ENCODE measurements around the gene GPR153. TPM values are rescaled to one million over a fixed set of nuclear protein-coding genes. Genes with fewer than 3 reads are reported as not detected.

GPR153 gene
- total RNA-seq, 1 donor from 2014 or later = 25.0 TPM

- no peak for DNase-seq (ENCODE audit: low spot score in 2 of 2, unreplicated experiment in 2 of 2)
- Mint-ChIP-seq H3K9me3 (no peaks in the 10 kb centered on the region), H3K27me3 (ENCODE audit: low read depth) (peaks cover 69% of the 10 kb centered on the region), H3K36me3 (no peaks in the 10 kb centered on the region), H3K4me3 (no peak overlapping the region), H3K27ac (no peak overlapping the region), H3K4me1 (no peaks in the 10 kb centered on the region)
- no peak for TF ChIP-seq CTCF (IDR thresholded peaks at IDR 0.05; ENCODE audit: unreplicated experiment)
Observed at GRCh38 chr1:6254691-6255090, 6.2 kb downstream of the GPR153 start.

GRCh38 chr1:6253380-6253779 is 7.5 kb downstream of the GPR153 start:
- Mint-ChIP-seq H3K4me3 (no peak overlapping the region), H3K27ac (no peak overlapping the region), H3K27me3 (ENCODE audit: low read depth) (peaks cover 63% of the 10 kb centered on the region)

DNA sequence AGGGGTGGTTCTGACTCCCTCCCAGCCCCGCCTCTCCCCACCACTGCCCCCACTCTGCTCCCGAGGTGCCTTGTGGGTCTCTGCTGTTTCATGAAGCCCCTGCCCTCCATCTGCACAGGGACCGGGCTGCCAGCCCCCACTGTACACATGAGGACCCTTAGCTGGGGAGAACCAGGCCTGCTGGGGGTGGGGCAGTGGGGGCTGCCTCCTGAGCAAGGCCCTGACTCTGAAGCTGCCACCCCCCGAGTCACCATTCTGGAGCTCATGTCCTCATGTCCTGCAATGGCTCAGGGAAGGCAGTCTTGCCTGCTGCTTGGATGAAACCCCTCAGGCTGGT is 8.6 kb downstream of the GPR153 start:
- H3K27me3 Mint-ChIP-seq (ENCODE audit: low read depth) = peaks cover 63% of the 10 kb centered on the region
- no peaks in the 10 kb centered on the region for H3K9me3 Mint-ChIP-seq
- DNase-seq (ENCODE audit: low spot score in 2 of 2, unreplicated experiment in 2 of 2) = no peak
- no peak for TF ChIP-seq CTCF (IDR thresholded peaks at IDR 0.05; ENCODE audit: unreplicated experiment)
- H3K27ac Mint-ChIP-seq = no peak overlapping the region
- H3K4me1 Mint-ChIP-seq = no peaks in the 10 kb centered on the region
- H3K36me3 Mint-ChIP-seq = no peaks in the 10 kb centered on the region
- no peak overlapping the region for H3K4me3 Mint-ChIP-seq

More at GRCh38 chr1:6253380-6253779, 7.5 kb downstream of the GPR153 start:
- Mint-ChIP-seq H3K36me3 (no peaks in the 10 kb centered on the region), H3K4me1 (no peaks in the 10 kb centered on the region), H3K9me3 (no peaks in the 10 kb centered on the region)
- DNase-seq (ENCODE audit: low spot score in 2 of 2, unreplicated experiment in 2 of 2) = no peak
- TF ChIP-seq CTCF (IDR thresholded peaks at IDR 0.05; ENCODE audit: unreplicated experiment) = no peak

GRCh38 chr1:6251681-6252373 is 9.1 kb downstream of the GPR153 start:
- Mint-ChIP-seq H3K4me3 (no peak overlapping the region), H3K27me3 (ENCODE audit: low read depth) (peaks cover 63% of the 10 kb centered on the region), H3K36me3 (no peaks in the 10 kb centered on the region), H3K9me3 (no peaks in the 10 kb centered on the region), H3K27ac (no peak overlapping the region), H3K4me1 (no peaks in the 10 kb centered on the region)
- DNase-seq (ENCODE audit: low spot score in 2 of 2, unreplicated experiment in 2 of 2) = no peak
- no peak for TF ChIP-seq CTCF (IDR thresholded peaks at IDR 0.05; ENCODE audit: unreplicated experiment)

DNA sequence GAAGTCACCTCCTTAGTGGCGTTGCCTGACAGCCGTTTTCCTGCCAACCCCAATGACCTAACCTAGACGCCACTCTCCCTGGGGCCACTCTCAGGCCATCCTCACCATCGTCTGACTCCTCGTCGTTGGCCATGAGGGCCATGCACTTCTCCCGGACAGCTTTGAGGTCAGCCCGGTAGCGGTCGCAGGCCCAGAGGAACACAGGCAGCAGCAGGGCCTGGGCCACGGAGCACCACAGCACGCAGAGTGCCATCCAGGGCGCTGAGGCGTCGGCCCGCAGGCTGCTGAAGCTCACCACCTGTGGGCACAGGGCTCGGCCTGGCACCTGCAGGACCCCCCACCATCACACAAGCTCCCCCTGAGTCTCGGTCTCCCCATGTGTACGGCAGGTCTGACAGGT is 9.7 kb downstream of the GPR153 start:
- no peaks in the 10 kb centered on the region for H3K9me3 Mint-ChIP-seq
- peaks cover 66% of the 10 kb centered on the region for H3K27me3 Mint-ChIP-seq (ENCODE audit: low read depth)
- H3K36me3 Mint-ChIP-seq = no peaks in the 10 kb centered on the region
- no peak overlapping the region for H3K27ac Mint-ChIP-seq
- peaks cover 4% of the 10 kb centered on the region for H3K4me1 Mint-ChIP-seq
- TF ChIP-seq CTCF (IDR thresholded peaks at IDR 0.05; ENCODE audit: unreplicated experiment) = no peak
- H3K4me3 Mint-ChIP-seq = no peak overlapping the region
- no peak for DNase-seq (ENCODE audit: low spot score in 2 of 2, unreplicated experiment in 2 of 2)
